Endothelial cell of umbilical vein (primary cell): ENCODE measurements around the gene KCNJ4. TPM values are rescaled to one million over a fixed set of nuclear protein-coding genes. Genes with fewer than 3 reads are reported as not detected.

Experiments
- BruUV-seq: library from RNA; stranded (reverse); fragments of 400-500 nt; replicated peaks from 2 replicates; lab custom pipeline; 2021; lab: Mats Ljungman, UMichigan
- CTCF ChIA-PET: fragments of 300-600, 350-600 bp; sonication (Branson Sonifier 250); formaldehyde crosslinking; loops from one replicate; lab custom pipeline; 2021; ENCODE audit warnings: antibody characterized with exemption, inconsistent platforms; lab: Charles Lee
- POLR2A ChIA-PET: fragments of 300-600, 350-600 bp; sonication (Branson Sonifier 250); formaldehyde crosslinking; loops from one replicate; lab custom pipeline; 2021; ENCODE audit warnings: antibody characterized with exemption, inconsistent platforms; lab: Charles Lee
- DNase-seq: peaks from one replicate; pipeline ENCODE4 v3.0.0-alpha.2; 2011; ENCODE audit warnings: low read depth, low spot score
- FAIRE-seq: peaks from 2 replicates; lab custom pipeline; 2011; peaks lifted over from hg19 to GRCh38; lab: Jason Lieb, UNC
- H2AFZ ChIP-seq: 2 replicates; pipeline ENCODE4 v1.6.0; 2012; ENCODE audit warnings: low read depth, low read length, control low read depth, inconsistent platforms
- H3K27ac ChIP-seq: 2 replicates; pipeline ENCODE4 v1.5.1; 2011; ENCODE audit warnings: low read depth, mild to moderate bottlenecking, control low read depth, low read length, moderate library complexity; ENCODE audit not compliant: insufficient read depth
- H3K27me3 ChIP-seq, 2 experiments: 2 replicates each; pipeline versions ENCODE4 v1.6.0 to v1.6.1; 2011; ENCODE audit warnings: low read length in 2 of 2, mixed read lengths in 1 of 2; ENCODE audit not compliant: control insufficient read depth in 2 of 2, insufficient read depth in 2 of 2
- H3K36me3 ChIP-seq, 2 experiments: 2 replicates in 1 of 2; 3 replicates in 1 of 2; pipeline ENCODE4 v1.5.1; 2011; ENCODE audit warnings: low read length in 2 of 2, mild to moderate bottlenecking in 1 of 2, moderate library complexity in 1 of 2; ENCODE audit not compliant: control insufficient read depth in 2 of 2, insufficient read depth in 2 of 2; ENCODE audit errors: extremely low read depth in 1 of 2
- H3K4me1 ChIP-seq: 3 replicates; pipeline ENCODE4 v1.5.1; 2011; ENCODE audit warnings: mild to moderate bottlenecking, low read length; ENCODE audit not compliant: control insufficient read depth, insufficient read depth; ENCODE audit errors: extremely low read depth
- H3K4me2 ChIP-seq: 2 replicates; pipeline ENCODE4 v1.6.1; 2011; ENCODE audit warnings: low read length, control low read depth, mixed read lengths; ENCODE audit not compliant: insufficient read depth
- H3K4me3 ChIP-seq, 3 experiments: fragments of 200-600 bp in 1 of 3; sonication (generic), shearing (Covaris generic) in 1 of 3; replicated peaks in 1 of 3; 2 replicates each; pipeline ENCODE4 v1.5.1; 2011 to 2016; ENCODE audit warnings: control low read depth in 3 of 3, low read length in 3 of 3, mild to moderate bottlenecking in 2 of 3, inconsistent platforms in 1 of 3, low read depth in 1 of 3, moderate library complexity in 1 of 3; ENCODE audit not compliant: insufficient read depth in 1 of 3
- H3K79me2 ChIP-seq: 2 replicates; pipeline ENCODE4 v1.6.0; 2012; ENCODE audit warnings: low read length, inconsistent platforms; ENCODE audit not compliant: control insufficient read depth, insufficient read depth
- H3K9ac ChIP-seq: replicated peaks from 2 replicates; pipeline ENCODE3; 2011; ENCODE audit warnings: low read length, control low read depth; ENCODE audit not compliant: insufficient read depth; ENCODE audit errors: extremely low read depth
- H3K9me1 ChIP-seq: replicated peaks from 3 replicates; pipeline ENCODE4 v1.6.0; 2011; ENCODE audit warnings: mild to moderate bottlenecking, low read length; ENCODE audit not compliant: control insufficient read depth, insufficient read depth; ENCODE audit errors: extremely low read depth
- H3K9me3 ChIP-seq: replicated peaks from 2 replicates; pipeline ENCODE4 v1.5.1; 2012; ENCODE audit warnings: low read length, inconsistent platforms; ENCODE audit not compliant: control insufficient read depth, insufficient read depth
- H4K20me1 ChIP-seq: replicated peaks from 2 replicates; pipeline ENCODE3; 2011; ENCODE audit warnings: mild to moderate bottlenecking, low read length; ENCODE audit not compliant: control insufficient read depth, insufficient read depth; ENCODE audit errors: extremely low read depth
- EZH2 ChIP-seq: IDR thresholded peaks from 2 replicates; pipeline ENCODE4 v1.6.1; 2012; ENCODE audit warnings: borderline replicate concordance, low read depth, mild to moderate bottlenecking, moderate library complexity, low read length, inconsistent platforms; ENCODE audit not compliant: severe bottlenecking
- FOS ChIP-seq: IDR thresholded peaks from 2 replicates; pipeline ENCODE4 v1.6.1; 2011; ENCODE audit warnings: mild to moderate bottlenecking, low read length, moderate library complexity, borderline replicate concordance; ENCODE audit not compliant: insufficient read depth
- GATA2 ChIP-seq: IDR thresholded peaks from 2 replicates; pipeline ENCODE4 v1.7.0; 2011; ENCODE audit warnings: low read depth, mild to moderate bottlenecking, moderate library complexity, mixed read lengths, low read length; ENCODE audit not compliant: insufficient read length, insufficient read depth
- JUN ChIP-seq: IDR thresholded peaks from 2 replicates; pipeline ENCODE4 v1.6.1; 2011; ENCODE audit warnings: borderline replicate concordance, low read depth; ENCODE audit not compliant: insufficient read length, insufficient read depth
- MYC ChIP-seq: IDR thresholded peaks from one replicate; pipeline ENCODE4 v1.6.1; 2011; ENCODE audit warnings: mild to moderate bottlenecking, low read depth, low read length
- POLR2A ChIP-seq: IDR thresholded peaks from 2 replicates; pipeline ENCODE4 v1.6.1; 2012; ENCODE audit warnings: low read depth, mild to moderate bottlenecking, control low read depth, low read length
- POLR2AphosphoS5 ChIP-seq: IDR thresholded peaks from 2 replicates; pipeline ENCODE4 v1.6.1; 2012; ENCODE audit warnings: low read depth, mild to moderate bottlenecking, control low read depth, low read length, moderate library complexity; ENCODE audit not compliant: insufficient read depth
- dilution Hi-C: fragments of 300-500 bp; cut with MboI; formaldehyde crosslinking; loops from one replicate; pipeline ENCODE4 v1.15.0; 2019; ENCODE audit warnings: low sequenced_read_pairs; ENCODE audit not compliant: extremely low pct_ligation_motif_present
- intact Hi-C: fragments of 100-400 bp; cut with micrococcal nuclease; formaldehyde crosslinking; loops from one replicate; pipeline ENCODE4 v1.10.0; 2022
- polyA plus RNA-seq, 4 experiments: library from polyadenylated mRNA; depleted of rRNA in 3 of 4; stranded (reverse) in 3 of 4; unstranded in 1 of 4; fragments of >200 nt; gene quantifications; 2 replicates each; pipeline versions ENCODE4 v1.2.1 to v1.2.3, GENCODE V29; 2011 to 2012; ENCODE audit warnings: missing spikeins in 1 of 4
- total RNA-seq: library from RNA; stranded (reverse); gene quantifications from 2 replicates; pipeline ENCODE4 v1.2.3, GENCODE V29; 2021
- TF ChIP-seq, protein P1 (sequence below): IDR thresholded peaks from 2 replicates; pipeline ENCODE4 v1.6.1; 2011; ENCODE audit not compliant: insufficient read depth, insufficient read length
- TF ChIP-seq, protein P2 (sequence below), 2 donors: IDR thresholded peaks; 1 replicate in 1 of 2; 2 replicates in 1 of 2; pipeline ENCODE4 v1.5.1; 2011; ENCODE audit warnings: low read length in 2 of 2, mild to moderate bottlenecking in 2 of 2, moderate library complexity in 2 of 2, control low read depth in 1 of 2, inconsistent platforms in 1 of 2, low read depth in 1 of 2; ENCODE audit not compliant: insufficient read depth in 1 of 2; ENCODE audit errors: extremely low read depth in 1 of 2

The KCNJ4 gene
- total and polyA plus RNA-seq, 2 donors (not counting 3 experiments of a cell fraction or from before 2014, with no cell fraction given), result not detected

DNA sequence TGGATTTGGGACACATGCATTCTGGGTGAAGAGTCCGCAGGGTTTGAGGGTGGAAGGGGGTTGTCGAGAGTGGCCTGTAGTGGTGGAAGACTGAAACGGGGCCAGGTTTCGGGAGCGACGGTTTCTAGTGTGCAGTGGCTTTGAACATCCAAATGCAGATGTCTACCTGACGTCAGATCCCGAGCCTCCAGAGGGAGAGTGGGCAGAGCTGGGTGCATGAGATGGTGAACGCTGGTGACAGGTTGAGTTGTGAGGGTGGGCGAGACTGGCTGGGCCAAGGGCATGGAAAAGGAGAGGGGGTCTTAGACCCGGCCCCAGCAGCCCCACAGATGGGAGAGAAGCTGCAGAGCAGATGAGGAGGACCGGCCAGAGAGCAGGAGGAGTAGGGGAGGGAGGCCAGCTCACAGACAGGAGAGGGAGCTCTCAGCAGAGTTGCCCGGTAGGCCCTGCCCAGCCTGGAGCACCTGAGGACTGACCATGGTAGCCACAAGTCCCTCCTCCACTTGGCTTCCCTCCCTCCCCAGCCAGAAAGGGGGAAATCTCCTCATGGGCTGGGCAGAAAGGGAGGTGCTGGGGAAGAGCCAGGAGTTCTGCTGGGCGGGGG, 14.2 kb downstream of the KCNJ4 start:
- FAIRE-seq (no peak), DNase-seq (no peak)
- ChIA-PET POLR2A (no interaction called here), CTCF (no interaction called here)
- TF ChIP-seq, protein P1, sequence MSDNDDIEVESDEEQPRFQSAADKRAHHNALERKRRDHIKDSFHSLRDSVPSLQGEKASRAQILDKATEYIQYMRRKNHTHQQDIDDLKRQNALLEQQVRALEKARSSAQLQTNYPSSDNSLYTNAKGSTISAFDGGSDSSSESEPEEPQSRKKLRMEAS, result no peak
- TF ChIP-seq POLR2A (no peak), FOS (no peak), EZH2 (no peak), JUN (no peak), POLR2AphosphoS5 (no peak), GATA2 (no peak), MYC (no peak)
- TF ChIP-seq, protein P2, sequence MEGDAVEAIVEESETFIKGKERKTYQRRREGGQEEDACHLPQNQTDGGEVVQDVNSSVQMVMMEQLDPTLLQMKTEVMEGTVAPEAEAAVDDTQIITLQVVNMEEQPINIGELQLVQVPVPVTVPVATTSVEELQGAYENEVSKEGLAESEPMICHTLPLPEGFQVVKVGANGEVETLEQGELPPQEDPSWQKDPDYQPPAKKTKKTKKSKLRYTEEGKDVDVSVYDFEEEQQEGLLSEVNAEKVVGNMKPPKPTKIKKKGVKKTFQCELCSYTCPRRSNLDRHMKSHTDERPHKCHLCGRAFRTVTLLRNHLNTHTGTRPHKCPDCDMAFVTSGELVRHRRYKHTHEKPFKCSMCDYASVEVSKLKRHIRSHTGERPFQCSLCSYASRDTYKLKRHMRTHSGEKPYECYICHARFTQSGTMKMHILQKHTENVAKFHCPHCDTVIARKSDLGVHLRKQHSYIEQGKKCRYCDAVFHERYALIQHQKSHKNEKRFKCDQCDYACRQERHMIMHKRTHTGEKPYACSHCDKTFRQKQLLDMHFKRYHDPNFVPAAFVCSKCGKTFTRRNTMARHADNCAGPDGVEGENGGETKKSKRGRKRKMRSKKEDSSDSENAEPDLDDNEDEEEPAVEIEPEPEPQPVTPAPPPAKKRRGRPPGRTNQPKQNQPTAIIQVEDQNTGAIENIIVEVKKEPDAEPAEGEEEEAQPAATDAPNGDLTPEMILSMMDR (IDR thresholded peaks at IDR 0.05; ENCODE audit: extremely low read depth in 1 of 2, insufficient read depth in 1 of 2, low read depth in 1 of 2, low read length in 2 of 2), result no peak
- dilution Hi-C loops (no loop called here), intact Hi-C loops (no loop called here)
- no peaks in the 10 kb centered on the region for H3K79me2 ChIP-seq
- no peak overlapping the region for H2AFZ ChIP-seq
- H3K9me1 ChIP-seq, result no peaks in the 10 kb centered on the region
- no peak overlapping the region for H3K4me2 ChIP-seq
- H3K9ac ChIP-seq, result no peak overlapping the region
- no peaks in the 10 kb centered on the region for H3K9me3 ChIP-seq
- peaks cover 4% of the 10 kb centered on the region in 2 experiments for H3K27me3 ChIP-seq
- H3K4me1 ChIP-seq, result no peaks in the 10 kb centered on the region
- H3K4me3 ChIP-seq, result no peak overlapping the region
- H4K20me1 ChIP-seq, result no peaks in the 10 kb centered on the region
- BruUV-seq, result no TSS peak
- no peak overlapping the region for H3K27ac ChIP-seq
- H3K36me3 ChIP-seq, result no peaks in the 10 kb centered on the region
